Measurements from ENCODE around the gene PCDH15. TPM values are rescaled to one million over a fixed set of nuclear protein-coding genes. Genes with fewer than 3 reads are reported as not detected.

Gene PCDH15
- total and polyA plus RNA-seq, 2 of the 8 experiments (the other 6 are each of a cell fraction or from before 2014, with no cell fraction given) = 0.11 TPM; not detected in 1

DNA sequence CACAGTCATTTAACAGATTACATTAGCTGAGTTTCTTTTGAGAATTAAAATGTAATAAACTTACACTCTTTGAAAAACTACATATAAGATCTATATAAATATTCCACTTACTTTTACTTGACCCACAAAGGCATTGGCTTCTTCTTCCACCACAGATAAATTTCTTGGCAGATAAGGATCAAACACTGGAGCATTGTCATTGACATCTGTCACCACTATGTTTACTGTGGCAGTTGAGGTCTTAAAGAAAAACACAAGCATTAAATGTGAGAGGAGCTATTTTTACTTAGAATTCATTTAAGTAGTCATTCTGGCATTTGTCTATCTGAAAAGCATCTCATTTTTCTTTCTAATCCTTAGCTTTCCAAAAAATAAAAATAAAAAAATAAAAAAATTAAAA lies 734.4 kb downstream of the PCDH15 start:
- Histone ChIP-seq H2BK20ac (ENCODE audit: low read length) (no peak overlapping the region), H4K8ac (ENCODE audit: extremely low read depth, insufficient read depth, low read length) (no peak overlapping the region), H3K14ac (ENCODE audit: insufficient read length) (no peak overlapping the region), H2BK15ac (ENCODE audit: low read length) (no peak overlapping the region), H3K9me3 (ENCODE audit: insufficient read depth in 2 of 2, low read depth in 1 of 2, low read length in 1 of 2) (no peaks in the 10 kb centered on the region), H4K91ac (replicated peaks; ENCODE audit: insufficient read length, low read length) (no peak overlapping the region), H3K18ac (ENCODE audit: extremely low read depth, low read length) (no peak overlapping the region), H3K79me2 (ENCODE audit: control insufficient read depth in 1 of 2, insufficient read depth in 2 of 2, low read length in 2 of 2) (no peaks in the 10 kb centered on the region), H3K23me2 (ENCODE audit: low read depth, low read length) (no peaks in the 10 kb centered on the region), H3K4me1 (replicated peaks in 1 of 4; ENCODE audit: control insufficient read depth in 3 of 4, insufficient read depth in 4 of 4, low read length in 3 of 4) (no peaks in the 10 kb centered on the region), H3K27ac (ENCODE audit: low read depth, low read length) (no peak overlapping the region), H4K20me1 (replicated peaks in 1 of 2; ENCODE audit: control insufficient read depth in 1 of 2, insufficient read depth in 2 of 2, low read length in 2 of 2) (no peaks in the 10 kb centered on the region), H3K27me3 (replicated peaks in 1 of 4; ENCODE audit: control insufficient read depth in 3 of 4, extremely low read depth in 1 of 4, insufficient read depth in 3 of 4, low read length in 3 of 4) (no peaks in the 10 kb centered on the region), H3K79me1 (ENCODE audit: low read depth, low read length) (no peaks in the 10 kb centered on the region), H2AK5ac (ENCODE audit: low read depth, low read length) (no peak overlapping the region), H3K23ac (ENCODE audit: insufficient read length) (no peak overlapping the region), H3K56ac (replicated peaks; ENCODE audit: insufficient read length, low read depth, low read length) (no peak overlapping the region), H2BK12ac (ENCODE audit: low read depth, low read length) (no peak overlapping the region), H2AFZ (ENCODE audit: low read length) (no peak overlapping the region), H2BK120ac (replicated peaks; ENCODE audit: low read depth, low read length) (no peak overlapping the region), H3K9ac (replicated peaks in 1 of 4; ENCODE audit: extremely low read depth in 1 of 4, low read depth in 3 of 4, low read length in 3 of 4) (no peak overlapping the region), H2BK5ac (ENCODE audit: low read depth, low read length) (no peak overlapping the region), H3K4ac (replicated peaks; ENCODE audit: insufficient read length, low read depth, low read length) (no peak overlapping the region), H4K5ac (ENCODE audit: insufficient read length, low read depth, low read length) (no peak overlapping the region), H3K4me3 (ENCODE audit: extremely low read depth in 1 of 4, insufficient read depth in 2 of 4, low read depth in 3 of 4, low read length in 4 of 4) (no peak overlapping the region), H3K4me2 (ENCODE audit: insufficient read depth in 1 of 2, low read depth in 2 of 2, low read length in 2 of 2) (no peak overlapping the region), H3K36me3 (ENCODE audit: control insufficient read depth in 2 of 4, insufficient read depth in 4 of 4, low read length in 3 of 4) (no peaks in the 10 kb centered on the region)
- POLR2A ChIA-PET (ENCODE audit: partially characterized antibody) = interaction anchor here (0.6 kb wide), 1 partner anchor 1086 kb away, joined by 3 read pairs; no protein-coding TSS in a partner anchor
- no peak for FAIRE-seq
- no peak for DNase-seq (ENCODE audit: low read depth in 1 of 2, low spot score in 2 of 2)
- CTCF ChIA-PET (ENCODE audit: partially characterized antibody) = no interaction called here
- TF ChIP-seq KDM4A (IDR thresholded peaks at IDR 0.05; ENCODE audit: low read depth, low read length, severe bottlenecking) (no peak), CHD2 (IDR thresholded peaks at IDR 0.05; ENCODE audit: low read length) (no peak), CTBP2 (IDR thresholded peaks at IDR 0.05; ENCODE audit: borderline replicate concordance, insufficient read depth, insufficient read length, low read length) (no peak), HDAC6 (IDR thresholded peaks at IDR 0.05; ENCODE audit: low read depth, low read length) (no peak), BRCA1 (IDR thresholded peaks at IDR 0.05; ENCODE audit: low read depth, low read length) (no peak), YY1 (IDR thresholded peaks at IDR 0.05; ENCODE audit: low read depth, low read length) (no peak)
